ENCODE measurements around the gene SSU72. TPM values are rescaled to one million over a fixed set of nuclear protein-coding genes. Genes with fewer than 3 reads are reported as not detected.

Gene SSU72
- total and polyA plus RNA-seq, 2 donors (not counting 3 experiments of a cell fraction or from before 2014, with no cell fraction given): 85.9 to 129 TPM

DNA sequence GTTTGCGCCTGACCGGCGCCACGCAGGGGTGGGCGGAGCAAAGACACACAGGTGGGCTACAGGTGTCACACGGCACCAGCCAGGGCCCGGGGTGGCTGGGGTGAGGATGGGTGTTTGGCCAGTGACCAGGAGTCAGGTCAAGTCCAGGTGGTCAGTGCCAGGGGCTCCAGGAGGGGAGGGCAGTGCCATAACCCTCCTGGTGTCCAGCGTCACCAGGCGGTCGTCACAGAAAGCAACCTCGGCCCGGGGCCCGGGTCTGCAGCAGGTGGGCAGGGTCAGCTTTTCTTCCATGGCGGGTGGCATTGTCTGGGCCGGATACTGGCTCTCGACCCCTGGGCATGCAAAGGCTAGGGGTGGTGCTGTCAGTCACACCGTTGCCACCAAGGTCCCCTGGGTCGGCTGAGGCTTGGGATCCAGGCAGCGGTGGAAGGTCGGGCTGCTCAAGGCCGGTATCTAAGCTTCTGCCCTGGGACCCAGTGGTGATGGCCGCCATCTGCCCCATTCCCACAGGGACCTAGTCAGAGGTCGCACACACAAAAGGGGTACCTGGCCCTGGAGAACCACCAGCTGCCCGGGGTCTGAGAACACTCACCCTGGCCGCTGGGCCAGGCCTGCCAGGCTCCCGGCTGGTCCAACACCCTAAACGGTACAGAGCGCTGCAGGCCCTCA lies 23.5 kb upstream of the SSU72 start:
- ChIA-PET POLR2A (no interaction called here), CTCF (interaction anchor here (1.5 to 1.8 kb wide), 2 partner anchors 11 to 21 kb away, joined by 5 to 6 read pairs; no protein-coding TSS in a partner anchor)
- FAIRE-seq: no peak

More for the DNA sequence above, 23.5 kb upstream of the SSU72 start:
- intact Hi-C loops (cut with micrococcal nuclease) (no loop called here), dilution Hi-C loops (cut with MboI; ENCODE audit: extremely low pct_ligation_motif_present, low sequenced_read_pairs) (no loop called here)
- Histone ChIP-seq H3K36me3 (ENCODE audit: control insufficient read depth in 2 of 2, extremely low read depth in 1 of 2, insufficient read depth in 2 of 2, low read length in 2 of 2) (no peaks in the 10 kb centered on the region), H3K79me2 (ENCODE audit: control insufficient read depth, insufficient read depth, low read length) (no peaks in the 10 kb centered on the region), H3K4me2 (ENCODE audit: insufficient read depth, low read length) (no peak overlapping the region), H3K9me1 (replicated peaks; ENCODE audit: control insufficient read depth, extremely low read depth, insufficient read depth, low read length) (no peaks in the 10 kb centered on the region), H3K4me3 (replicated peaks in 1 of 3; ENCODE audit: insufficient read depth in 1 of 3, low read depth in 1 of 3, low read length in 3 of 3) (no peak overlapping the region), H2AFZ (ENCODE audit: low read depth, low read length) (no peak overlapping the region), H3K9ac (replicated peaks; ENCODE audit: extremely low read depth, insufficient read depth, low read length) (no peak overlapping the region), H3K9me3 (replicated peaks; ENCODE audit: control insufficient read depth, insufficient read depth, low read length) (no peaks in the 10 kb centered on the region), H3K27ac (ENCODE audit: insufficient read depth, low read depth, low read length) (no peak overlapping the region), H3K4me1 (ENCODE audit: control insufficient read depth, extremely low read depth, insufficient read depth, low read length) (no peaks in the 10 kb centered on the region), H4K20me1 (replicated peaks; ENCODE audit: control insufficient read depth, extremely low read depth, insufficient read depth, low read length) (no peaks in the 10 kb centered on the region), H3K27me3 (ENCODE audit: control insufficient read depth in 2 of 2, insufficient read depth in 2 of 2, low read length in 2 of 2) (peaks cover 18 to 31% of the 10 kb centered on the region in 2 experiments)
- no TSS peak for BruUV-seq (replicated peaks)
- no peak for DNase-seq (ENCODE audit: low read depth, low spot score)
- TF ChIP-seq JUN (IDR thresholded peaks at IDR 0.05; ENCODE audit: borderline replicate concordance, insufficient read depth, insufficient read length, low read depth): no peak
- no peak for TF ChIP-seq MYC (IDR thresholded peaks at IDR 0.05; ENCODE audit: low read depth, low read length)
- no peak for TF ChIP-seq EZH2 (IDR thresholded peaks at IDR 0.05; ENCODE audit: borderline replicate concordance, low read depth, low read length, severe bottlenecking)
- TF ChIP-seq POLR2AphosphoS5 (IDR thresholded peaks at IDR 0.05; ENCODE audit: insufficient read depth, low read depth, low read length): no peak
- TF ChIP-seq FOS (IDR thresholded peaks at IDR 0.05; ENCODE audit: borderline replicate concordance, insufficient read depth, low read length): no peak
- TF ChIP-seq, protein P1, sequence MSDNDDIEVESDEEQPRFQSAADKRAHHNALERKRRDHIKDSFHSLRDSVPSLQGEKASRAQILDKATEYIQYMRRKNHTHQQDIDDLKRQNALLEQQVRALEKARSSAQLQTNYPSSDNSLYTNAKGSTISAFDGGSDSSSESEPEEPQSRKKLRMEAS (IDR thresholded peaks at IDR 0.05; ENCODE audit: insufficient read depth, insufficient read length): no peak
- TF ChIP-seq GATA2 (IDR thresholded peaks at IDR 0.05; ENCODE audit: insufficient read depth, insufficient read length, low read depth, low read length): no peak
- TF ChIP-seq, protein P2, sequence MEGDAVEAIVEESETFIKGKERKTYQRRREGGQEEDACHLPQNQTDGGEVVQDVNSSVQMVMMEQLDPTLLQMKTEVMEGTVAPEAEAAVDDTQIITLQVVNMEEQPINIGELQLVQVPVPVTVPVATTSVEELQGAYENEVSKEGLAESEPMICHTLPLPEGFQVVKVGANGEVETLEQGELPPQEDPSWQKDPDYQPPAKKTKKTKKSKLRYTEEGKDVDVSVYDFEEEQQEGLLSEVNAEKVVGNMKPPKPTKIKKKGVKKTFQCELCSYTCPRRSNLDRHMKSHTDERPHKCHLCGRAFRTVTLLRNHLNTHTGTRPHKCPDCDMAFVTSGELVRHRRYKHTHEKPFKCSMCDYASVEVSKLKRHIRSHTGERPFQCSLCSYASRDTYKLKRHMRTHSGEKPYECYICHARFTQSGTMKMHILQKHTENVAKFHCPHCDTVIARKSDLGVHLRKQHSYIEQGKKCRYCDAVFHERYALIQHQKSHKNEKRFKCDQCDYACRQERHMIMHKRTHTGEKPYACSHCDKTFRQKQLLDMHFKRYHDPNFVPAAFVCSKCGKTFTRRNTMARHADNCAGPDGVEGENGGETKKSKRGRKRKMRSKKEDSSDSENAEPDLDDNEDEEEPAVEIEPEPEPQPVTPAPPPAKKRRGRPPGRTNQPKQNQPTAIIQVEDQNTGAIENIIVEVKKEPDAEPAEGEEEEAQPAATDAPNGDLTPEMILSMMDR (IDR thresholded peaks at IDR 0.05; ENCODE audit: extremely low read depth in 1 of 2, insufficient read depth in 1 of 2, low read depth in 1 of 2, low read length in 2 of 2): no peak
- TF ChIP-seq POLR2A (IDR thresholded peaks at IDR 0.05; ENCODE audit: low read depth, low read length): no peak
